NCI-H1930 (cell line): ENCODE data around the gene HEATR5B.
"Not testable (repeated sequence)": the region's sequence is repeated elsewhere in the genome, so short reads cannot be mapped to it uniquely, and the experiment has no call there.

Experiments used
- DNase-seq, 2 experiments: peaks; one replicate each; lab custom pipeline; 2025; lab: John Stamatoyannopoulos, UW

HEATR5B gene

DNA sequence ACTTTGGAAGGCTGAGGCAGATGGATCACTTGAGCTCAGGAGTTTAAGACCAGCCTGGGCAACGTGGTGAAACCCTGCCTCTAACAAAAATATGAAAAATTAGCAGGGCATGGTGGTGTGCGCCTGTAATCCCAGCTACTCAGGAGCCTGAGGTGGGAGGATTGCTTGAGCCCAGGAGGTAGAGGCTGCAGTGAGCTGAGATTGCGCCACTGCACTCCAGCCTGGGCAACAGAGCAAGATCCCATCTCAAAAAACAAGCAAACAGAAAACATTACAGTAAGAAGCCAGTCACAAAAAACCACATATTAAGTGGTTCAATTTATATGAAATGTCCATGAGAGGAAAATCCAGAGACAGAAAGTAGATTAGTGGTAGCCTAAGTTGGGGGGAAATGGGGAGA lies 105.2 kb downstream of the HEATR5B start:
- not testable (repeated sequence) for DNase-seq

DNA sequence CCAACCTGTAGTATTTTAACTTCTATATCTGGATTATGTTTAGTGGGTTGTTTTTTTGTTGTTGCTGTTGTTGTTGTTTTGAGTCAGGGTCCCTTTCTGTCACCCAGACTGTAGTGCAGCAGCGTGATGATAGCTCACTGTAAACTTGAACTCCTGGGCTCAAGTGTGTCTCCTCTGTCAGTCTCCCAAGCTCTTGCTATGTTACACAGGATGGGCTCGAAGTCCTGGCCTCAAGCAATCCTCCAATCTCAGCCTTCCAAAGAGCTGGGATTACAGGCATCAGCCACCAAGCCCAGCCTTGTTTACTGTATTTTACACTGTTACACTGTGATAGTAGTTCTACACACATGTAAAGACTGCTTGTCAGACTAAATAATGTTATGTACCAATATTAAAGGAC lies 108.1 kb downstream of the HEATR5B start:
- DNase-seq: no peak

DNA sequence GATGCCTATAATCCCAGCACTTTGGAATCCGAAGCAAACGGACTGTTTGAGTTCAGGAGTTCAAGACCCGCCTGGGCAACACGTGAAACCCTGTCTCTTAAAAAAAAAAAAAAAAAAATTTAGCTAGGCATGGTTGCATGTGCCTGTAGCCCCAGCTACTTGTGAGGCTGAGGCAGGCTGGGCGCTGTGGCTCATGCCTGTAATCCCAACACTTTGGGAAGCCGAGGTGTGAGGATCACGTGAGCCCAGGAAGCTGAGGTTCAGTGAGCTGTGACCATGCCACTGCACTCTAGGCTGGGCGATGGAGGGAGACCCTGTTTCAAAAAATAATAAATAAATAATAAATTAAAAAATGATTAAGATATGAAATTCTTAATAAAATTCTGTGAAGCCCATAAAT lies 108.9 kb downstream of the HEATR5B start:
- DNase-seq: no peak

DNA sequence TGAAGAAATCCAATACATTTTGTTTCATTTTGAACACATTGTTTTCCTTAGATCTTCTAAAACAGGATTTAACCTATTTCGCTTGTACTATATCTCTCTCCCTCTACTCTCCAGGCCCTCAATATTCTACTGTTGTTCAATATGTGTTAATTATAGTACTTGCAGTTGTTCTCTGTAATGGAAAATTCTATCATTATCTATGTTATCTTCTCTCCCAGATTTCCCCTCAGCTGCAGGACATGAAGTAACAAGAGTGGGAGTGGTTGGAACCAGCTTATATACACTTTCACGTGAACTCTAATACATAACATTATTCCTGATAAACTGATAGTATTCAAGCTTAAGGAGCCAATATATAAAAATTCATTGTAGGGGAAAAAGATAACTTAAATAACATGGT lies 110.9 kb downstream of the HEATR5B start:
- DNase-seq: no peak

DNA sequence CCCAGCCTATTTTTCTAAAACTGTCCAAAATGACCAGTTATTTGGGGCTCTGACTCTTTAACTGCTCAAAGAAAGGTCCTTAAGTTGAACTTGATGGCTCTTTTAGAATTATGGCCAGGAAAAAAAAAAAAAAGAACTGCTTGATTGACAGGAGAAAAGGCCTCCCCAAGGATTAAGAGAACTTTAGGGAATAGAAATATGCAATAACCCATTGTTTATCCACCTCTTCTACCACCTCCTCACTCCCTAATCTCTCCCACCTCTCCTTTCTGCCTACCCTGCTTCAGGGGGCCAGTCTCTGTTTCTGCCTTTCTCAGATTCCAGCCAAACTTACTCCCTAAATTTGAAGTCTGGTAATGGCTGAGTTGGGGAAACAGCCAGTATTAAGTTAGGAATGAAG lies 112.2 kb downstream of the HEATR5B start:
- no peak for DNase-seq

DNA sequence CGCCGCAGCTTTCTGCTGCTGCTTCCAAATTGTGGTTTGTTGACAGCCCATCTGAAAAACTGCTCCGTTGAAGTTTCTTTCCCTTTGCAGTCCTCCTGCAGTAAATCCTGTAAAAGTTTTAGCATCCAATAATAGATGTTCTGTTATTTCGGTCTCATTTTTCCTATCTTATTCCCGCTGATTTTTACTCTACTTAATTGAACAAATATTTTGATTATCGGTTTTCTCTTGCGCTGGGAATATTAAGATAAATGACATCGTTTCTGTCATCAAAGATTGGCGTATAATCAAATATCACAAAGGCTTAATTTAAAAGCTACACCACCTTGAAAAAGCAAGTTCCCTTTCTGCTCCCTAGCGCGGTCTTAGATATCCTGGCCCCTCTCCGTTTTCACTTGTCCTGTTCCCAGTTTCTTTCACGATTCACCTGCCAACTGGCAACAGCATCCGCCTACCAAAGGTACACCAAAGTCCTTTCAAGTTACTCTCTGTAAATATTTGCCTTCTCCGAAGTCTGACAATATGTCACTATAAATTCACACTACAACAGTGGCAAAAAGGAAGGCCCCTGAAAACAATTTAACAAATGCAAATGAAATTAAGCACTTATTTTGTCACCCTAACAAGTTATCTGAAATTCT lies 116.8 kb downstream of the HEATR5B start:
- DNase-seq: no peak

DNA sequence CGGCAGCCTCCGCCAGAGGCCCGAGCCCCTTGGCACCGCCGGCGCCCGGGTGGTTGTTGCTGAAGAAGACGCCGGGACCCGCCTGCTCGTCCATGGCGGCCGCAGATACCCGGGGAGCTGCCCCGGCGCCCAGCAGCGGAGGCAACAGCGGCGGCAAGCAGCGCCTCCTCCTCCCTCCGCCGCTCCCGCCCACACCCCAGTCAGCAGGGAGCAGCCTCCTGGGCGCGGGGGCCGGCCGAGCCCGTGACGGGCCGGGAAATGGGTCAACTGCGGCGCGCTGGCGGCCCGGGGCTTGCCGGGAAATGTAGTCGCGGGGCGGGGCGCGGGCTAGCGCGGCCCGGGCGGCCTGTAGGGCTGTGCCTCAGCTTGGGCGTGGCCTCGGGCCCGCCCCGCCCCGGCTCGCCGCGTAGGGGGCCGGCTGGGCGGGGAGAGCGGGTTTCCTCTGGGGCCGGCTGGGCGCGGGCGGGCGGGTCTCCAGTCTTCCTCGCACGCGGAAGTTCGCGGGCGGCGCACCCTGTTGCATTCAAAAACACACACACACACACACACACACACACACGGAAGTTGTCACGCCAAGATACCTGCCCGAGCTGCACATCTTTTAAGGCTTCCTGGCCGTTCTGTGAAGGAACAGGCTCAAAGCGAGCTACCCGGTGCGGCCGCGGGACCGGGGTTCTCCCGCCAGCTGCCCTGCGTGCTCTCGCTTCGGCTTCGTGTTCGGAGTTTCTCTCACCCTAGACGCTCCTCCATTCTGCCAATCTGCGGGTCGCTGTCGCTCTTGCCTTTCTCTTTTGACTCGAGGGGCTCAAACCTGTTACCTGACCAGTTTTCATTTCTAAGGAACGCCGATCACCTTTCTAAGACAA lies 117.6 kb downstream of the HEATR5B start, which contains the start of gene STRN:
Gene STRN (minus strand): TSS at position 167 of the 866 bp plus-strand sequence. CDS start 73 bp downstream, at position 94.
- peak; percentile 89 to 94 for DNase-seq

DNA sequence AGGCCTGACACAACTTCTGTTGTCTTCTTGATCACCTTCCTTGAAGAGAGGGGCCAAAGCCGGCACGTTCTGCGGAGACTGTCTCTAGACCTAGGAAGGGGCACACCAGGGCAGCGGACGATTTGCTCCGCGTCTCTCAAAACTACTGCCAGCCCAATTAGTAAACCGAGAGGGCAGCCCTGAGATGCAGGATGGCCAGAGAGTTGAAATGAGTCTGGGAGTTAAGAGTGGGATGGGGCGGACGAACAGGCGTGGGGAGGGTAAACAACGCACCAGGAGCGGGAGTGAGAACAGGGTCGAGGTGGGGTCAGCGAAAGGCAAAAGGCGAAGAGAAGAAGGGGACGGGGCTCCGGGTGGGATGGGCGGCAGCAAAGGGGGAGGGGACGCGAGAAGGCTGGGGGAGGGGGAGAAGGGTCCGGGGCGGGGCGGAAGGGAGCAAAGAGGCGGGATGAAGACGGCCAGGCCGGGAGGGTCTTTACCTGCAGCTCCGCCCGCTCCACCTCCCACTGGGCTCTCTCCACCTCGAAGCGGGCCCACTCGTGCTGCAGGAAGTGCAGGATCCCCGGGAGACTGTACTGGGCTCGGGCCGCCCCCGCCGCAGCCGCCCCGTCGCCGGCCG lies 118.3 kb downstream of the HEATR5B start:
- peak in 1 of 2 experiments; percentile 10 for DNase-seq

DNA sequence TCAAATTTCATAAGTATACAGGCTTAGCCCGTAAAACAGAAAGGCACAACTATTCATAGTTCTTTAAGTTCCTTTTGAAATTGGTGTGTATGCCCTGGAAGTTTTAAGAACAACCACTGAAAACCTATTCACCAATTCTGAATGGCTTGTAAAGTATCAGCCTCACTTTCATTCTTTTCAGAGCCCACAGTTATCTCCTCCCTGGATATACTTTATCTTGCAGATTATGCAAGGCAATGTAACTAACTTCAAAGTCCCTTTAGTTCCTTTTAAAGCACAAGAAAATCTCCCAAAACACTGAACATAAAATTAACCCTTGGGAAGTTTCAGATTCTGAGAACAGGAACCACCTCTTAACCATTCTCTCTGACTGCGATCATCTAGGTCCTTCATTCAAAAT lies 119.0 kb downstream of the HEATR5B start:
- no peak for DNase-seq

DNA sequence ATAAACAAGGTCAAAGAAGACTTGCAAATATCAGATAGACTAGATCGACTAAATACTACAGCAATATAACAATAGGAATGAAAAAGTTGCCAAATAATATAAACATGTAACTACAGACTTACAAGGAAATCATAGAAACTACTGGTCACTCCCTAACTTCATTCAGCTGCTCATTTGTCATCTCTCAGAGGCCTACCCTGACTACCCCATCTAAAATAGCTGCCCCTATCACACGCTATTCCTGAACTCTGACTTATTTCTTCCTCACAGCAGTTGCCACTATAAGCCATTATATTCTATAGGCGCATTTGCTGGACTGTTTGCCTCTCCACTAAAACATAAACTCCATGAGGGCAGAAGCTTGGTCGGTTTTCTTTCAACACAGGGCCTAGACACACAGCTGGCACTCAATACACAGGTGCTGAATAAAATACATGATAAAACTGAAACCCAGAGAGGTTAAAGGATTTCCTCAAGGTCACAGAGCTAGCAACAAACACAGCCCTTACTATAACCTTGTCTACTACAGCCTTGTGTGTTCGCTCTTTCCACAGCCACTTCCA lies 119.6 kb downstream of the HEATR5B start:
- no peak for DNase-seq

DNA sequence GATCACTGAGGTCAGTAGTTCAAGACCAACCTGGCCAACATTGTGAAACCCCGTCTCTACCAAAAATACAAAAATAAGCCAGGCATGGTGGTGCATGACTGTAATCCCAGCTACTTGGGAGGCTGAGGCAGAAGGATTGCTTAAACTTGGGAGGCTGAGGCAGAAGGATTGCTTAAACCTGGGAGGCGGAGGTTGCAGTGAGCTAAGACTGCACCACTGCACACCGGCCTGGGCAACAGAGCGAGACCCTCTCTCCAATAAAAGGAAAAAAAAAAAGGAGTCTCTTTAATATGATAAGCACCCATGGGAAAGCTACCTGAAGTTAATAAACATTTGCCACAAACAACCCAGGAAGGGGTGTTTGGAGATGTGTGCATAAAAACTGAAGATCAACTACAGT lies 120.4 kb downstream of the HEATR5B start:
- DNase-seq: no peak

DNA sequence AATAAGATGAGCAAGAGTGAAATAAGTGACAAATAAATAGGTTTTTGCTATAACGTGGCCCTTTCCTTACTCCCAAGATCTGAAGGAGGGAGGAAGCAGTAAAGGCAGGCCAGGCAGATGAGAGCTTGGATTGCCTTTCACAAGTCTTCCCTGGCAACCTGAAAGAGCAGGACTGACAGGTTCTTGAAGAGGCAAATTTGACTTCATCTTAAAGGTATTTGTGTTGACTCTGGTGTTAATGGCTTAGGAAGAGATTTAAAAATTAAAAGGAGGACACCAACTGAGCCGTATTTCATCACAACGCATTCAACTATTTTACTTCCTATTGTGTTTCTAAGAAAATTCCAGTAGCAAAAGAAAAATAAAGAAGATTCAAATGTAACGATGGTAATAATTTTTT lies 121.1 kb downstream of the HEATR5B start:
- DNase-seq: no peak

DNA sequence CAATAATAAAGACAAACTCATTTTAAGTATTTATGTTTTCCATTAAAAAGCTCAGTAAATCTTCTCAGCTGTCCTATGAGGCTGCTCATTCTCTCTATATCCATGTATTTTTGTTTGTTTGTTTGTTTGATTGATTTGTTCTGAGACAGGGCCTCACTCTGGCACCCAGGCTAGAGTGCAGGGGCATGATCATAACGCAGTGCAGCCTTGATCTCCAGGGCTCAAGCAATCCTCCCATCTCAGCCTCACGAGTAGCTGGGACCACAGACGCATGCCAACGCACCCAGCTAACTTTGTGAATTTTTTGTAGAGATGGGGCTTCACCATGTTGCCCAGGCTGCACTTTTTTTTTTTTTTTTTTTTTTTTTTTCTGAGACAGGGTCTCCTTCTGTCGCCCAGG lies 123.4 kb downstream of the HEATR5B start:
- no peak for DNase-seq

DNA sequence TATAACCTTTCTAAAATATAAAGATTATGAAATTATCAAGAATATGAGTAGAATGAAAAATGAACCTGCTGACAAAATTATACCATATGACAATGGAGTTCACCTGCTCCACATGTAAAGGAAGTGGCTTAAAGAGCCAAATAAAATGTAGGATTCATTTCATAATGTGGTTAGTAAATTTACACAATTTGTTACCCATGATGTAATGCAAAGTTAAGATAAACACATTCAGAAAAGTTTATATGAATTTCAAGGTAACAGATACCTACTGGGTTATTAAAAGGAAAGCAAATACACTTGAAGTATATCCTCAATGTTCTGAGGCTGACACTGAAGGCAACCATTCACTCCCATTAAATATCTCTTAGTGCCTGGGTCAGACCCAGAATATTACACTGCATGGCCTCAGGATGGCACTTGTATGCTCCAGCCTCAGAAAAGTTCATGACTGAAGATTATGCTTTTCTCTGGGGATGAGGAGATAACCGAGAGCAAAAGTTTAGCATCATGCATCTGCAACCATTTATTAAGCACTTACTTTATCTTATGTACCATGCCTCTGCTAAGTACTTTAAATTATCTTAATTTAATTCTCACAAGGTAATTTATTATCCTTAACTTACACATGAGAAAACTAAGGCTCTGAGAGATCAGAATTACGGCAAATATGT lies 124.0 kb downstream of the HEATR5B start:
- DNase-seq: no peak

DNA sequence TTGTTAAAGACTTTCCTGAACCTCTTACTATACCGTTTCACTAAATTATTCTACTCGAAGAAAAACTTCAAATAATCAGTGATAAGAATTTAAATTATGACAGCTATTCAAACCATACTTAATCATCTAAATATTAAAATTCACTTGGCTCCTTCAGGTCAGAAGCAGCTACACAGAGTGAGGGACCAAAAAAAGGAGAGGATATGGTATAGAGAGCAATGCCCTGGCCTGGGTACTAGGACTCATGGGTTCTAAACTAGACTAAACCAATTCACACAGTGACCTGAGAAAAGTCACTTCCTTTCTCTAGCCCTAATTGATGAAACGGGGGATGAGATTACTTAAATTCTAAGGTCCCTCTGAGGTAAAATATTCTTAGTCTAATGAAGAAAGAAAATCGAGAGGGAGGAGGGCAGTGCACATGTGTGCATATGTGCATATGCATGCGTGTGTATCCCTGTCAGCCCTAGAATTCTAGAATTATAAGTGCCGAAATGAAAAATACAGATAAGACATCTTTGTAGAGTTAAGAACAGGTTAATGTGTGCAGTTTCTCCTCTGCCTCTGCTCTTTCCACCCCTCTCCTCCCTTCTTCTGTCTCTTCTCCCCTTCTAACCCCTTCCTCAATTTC lies 129.1 kb downstream of the HEATR5B start:
- DNase-seq: no peak

DNA sequence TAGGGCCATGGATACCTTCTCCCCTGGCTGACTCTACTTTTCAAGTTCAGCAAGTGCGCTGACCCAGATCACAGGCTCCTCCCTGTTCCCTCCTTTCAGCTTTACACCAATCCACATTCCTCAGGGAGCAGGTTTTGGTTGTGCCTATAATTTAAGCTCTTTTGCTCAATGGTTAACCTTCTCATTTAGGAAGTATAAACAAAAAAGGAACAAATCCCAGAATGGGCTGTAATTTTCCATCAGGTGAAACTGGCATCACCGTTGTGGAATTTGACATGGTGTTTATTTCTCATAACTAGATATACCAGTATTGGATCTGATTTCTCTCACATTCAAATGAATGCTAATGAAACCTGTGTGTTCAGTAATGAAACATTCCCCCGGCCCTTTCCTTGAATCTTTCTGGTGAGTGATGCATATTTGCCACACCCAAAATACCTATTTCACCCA lies 131.4 kb downstream of the HEATR5B start:
- DNase-seq: no peak

DNA sequence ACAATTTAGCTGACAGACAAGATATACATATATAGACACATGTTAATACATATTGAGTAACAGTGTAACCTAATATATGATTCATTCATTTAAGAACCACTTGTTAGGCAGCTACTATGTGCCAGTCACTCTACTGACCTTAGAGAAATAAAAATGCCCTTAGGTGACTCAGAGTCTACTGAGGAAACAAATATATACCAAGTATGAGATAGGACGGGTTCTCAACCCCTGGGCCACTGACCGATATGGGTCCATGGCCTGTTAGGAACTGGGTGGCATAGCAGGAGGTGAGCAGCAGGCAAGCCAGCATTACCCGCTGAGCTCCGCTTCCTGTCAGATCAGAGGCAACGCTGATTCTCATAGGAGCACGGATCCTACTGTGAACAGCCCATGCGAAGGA lies 132.6 kb downstream of the HEATR5B start:
- no peak for DNase-seq

DNA sequence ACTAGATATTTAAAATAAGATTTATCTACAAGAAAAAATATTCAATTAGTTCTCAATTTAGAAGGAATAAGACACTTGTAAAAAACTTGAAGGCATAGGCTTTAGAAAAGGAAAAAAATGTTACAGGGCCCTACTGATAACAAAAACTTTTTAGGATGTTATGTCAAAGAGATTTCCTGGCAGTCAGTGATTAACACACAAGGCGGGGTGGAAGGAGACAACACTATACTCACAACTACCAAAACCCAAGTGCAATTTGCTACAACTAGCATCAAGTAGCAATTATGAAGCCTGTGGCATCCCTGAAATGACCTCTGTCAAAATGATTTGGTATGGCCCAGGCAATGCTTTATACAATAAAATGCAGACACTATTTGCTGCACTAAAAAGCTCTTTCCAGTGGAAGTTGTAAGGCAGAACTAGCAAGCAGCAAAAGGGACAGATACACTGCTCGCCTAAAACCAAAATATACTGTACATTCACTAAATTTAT lies 133.1 kb downstream of the HEATR5B start:
- DNase-seq: no peak

DNA sequence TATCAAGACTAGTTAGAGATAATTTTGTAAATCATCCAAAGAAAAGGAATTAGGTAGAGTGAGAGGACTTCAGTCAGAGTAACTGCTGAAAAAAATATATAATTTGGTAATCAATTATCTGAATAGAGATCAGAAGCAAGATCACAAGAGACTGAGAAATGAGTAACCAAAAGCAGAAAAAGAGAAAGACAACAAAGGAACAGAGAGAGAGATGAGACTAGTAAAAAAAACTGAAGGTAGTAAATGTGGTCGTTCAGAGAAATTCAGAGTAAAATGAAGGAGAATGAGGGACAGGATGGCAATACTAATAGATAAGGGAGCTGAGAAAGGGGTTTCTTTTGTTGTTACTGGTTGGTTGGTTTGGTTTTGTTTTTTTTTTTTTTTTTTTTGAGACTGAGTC lies 134.3 kb downstream of the HEATR5B start:
- no peak for DNase-seq

DNA sequence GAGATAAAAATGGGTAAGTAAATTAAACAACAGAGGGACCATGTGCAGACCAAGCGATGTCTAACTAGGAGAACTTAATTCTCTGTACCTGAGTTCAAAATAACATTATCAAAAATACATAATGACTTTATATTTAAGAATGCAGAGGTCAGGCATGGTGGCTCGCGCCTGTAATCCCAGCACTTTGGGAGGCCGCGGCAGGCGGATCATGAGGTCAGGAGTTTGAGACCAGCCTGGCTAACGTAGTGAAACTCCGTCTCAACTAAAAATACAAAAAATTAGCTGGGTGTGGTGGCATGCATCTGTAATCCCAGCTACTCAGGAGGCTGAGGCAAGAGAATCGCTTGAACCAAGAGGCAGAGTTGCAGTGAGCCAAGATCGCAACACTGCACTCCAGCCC lies 138.9 kb downstream of the HEATR5B start:
- not testable (repeated sequence) for DNase-seq

DNA sequence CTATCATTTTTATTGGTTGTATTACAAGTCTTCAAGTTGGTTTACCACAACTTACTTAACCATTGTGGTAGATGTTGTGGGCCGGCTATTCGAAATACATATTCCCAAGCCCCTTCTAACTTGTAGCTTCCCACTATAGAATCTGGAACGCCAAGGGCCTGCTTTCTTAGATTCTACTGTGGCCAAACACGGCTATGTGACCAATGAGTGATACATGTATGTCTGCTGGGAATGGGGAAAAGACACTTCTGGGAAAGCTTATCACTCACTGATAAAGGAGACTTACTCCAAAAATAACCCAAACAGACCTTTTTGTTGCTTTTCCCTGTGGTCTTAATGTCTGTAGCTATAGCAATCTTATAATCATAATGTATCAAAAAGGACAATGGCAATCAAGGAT lies 142.3 kb downstream of the HEATR5B start:
- DNase-seq: no peak
